ENCODE data around the gene ALPI. TPM values are rescaled to one million over a fixed set of nuclear protein-coding genes. Genes with fewer than 3 reads are reported as not detected.

ALPI gene
- total RNA-seq, 2 experiments from 2014 or later = not detected

- ChIA-PET CTCF (no interaction called here), POLR2A (no interaction called here)
- peak overlapping the region; percentile 45 for H3K4me3 Mint-ChIP-seq
- H3K36me3 ChIP-seq (ENCODE audit: insufficient read depth, low read length) = no peaks in the 10 kb centered on the region
- intact Hi-C loops (cut with DNase I, micrococcal nuclease) = no loop called here
- peak; percentile 68 for ATAC-seq (ENCODE audit: poor library complexity)
- H3K27me3 ChIP-seq (ENCODE audit: control insufficient read depth in 1 of 2, insufficient read depth in 2 of 2, low read length in 2 of 2) = peaks cover 28 to 46% of the 10 kb centered on the region in 2 experiments
- H3K36me3 Mint-ChIP-seq (ENCODE audit: low read depth) = no peaks in the 10 kb centered on the region
- H3K27ac Mint-ChIP-seq = peak overlapping the region; percentile 76
- peaks cover 12% of the 10 kb centered on the region for H3K4me1 ChIP-seq (ENCODE audit: insufficient read depth, low read length)
- peaks cover 0 to 4% of the 10 kb centered on the region in 2 experiments for H3K9me3 ChIP-seq (ENCODE audit: control insufficient read depth in 1 of 2, insufficient read depth in 1 of 2, low read length in 2 of 2)
- H3K9me3 Mint-ChIP-seq = no peaks in the 10 kb centered on the region
- no peak for TF ChIP-seq CTCF (IDR thresholded peaks at IDR 0.05)
- H3K27me3 Mint-ChIP-seq = peaks cover 72% of the 10 kb centered on the region
- no peak overlapping the region for H3K27ac ChIP-seq (ENCODE audit: low read depth in 1 of 2, low read length in 2 of 2)
- H3K4me1 Mint-ChIP-seq (ENCODE audit: low read depth) = peaks cover 13% of the 10 kb centered on the region
- H3K4me3 ChIP-seq (ENCODE audit: low read length) = peak overlapping the region; percentile 20
- DNase-seq = peak in 7 of 14 experiments; percentile 14 to 73 (median 55)
Measured at GRCh38 chr2:232502911-232503808, 47.2 kb downstream of the ALPI start.

- Mint-ChIP-seq H3K27ac (peak overlapping the region; percentile 44), H3K4me1 (ENCODE audit: low read depth) (peaks cover 13% of the 10 kb centered on the region), H3K36me3 (ENCODE audit: low read depth) (no peaks in the 10 kb centered on the region), H3K9me3 (no peaks in the 10 kb centered on the region), H3K4me3 (peak overlapping the region; percentile 30), H3K27me3 (peaks cover 69% of the 10 kb centered on the region)
- Histone ChIP-seq H3K9me3 (ENCODE audit: control insufficient read depth in 1 of 2, insufficient read depth in 1 of 2, low read length in 2 of 2) (peaks cover 0 to 4% of the 10 kb centered on the region in 2 experiments), H3K27ac (ENCODE audit: low read depth in 1 of 2, low read length in 2 of 2) (no peak overlapping the region), H3K27me3 (ENCODE audit: control insufficient read depth in 1 of 2, insufficient read depth in 2 of 2, low read length in 2 of 2) (peaks cover 27 to 46% of the 10 kb centered on the region in 2 experiments), H3K4me1 (ENCODE audit: insufficient read depth, low read length) (peaks cover 12% of the 10 kb centered on the region), H3K36me3 (ENCODE audit: insufficient read depth, low read length) (no peaks in the 10 kb centered on the region), H3K4me3 (ENCODE audit: low read length) (no peak overlapping the region)
- intact Hi-C loops (cut with DNase I, micrococcal nuclease) = no loop called here
- ChIA-PET CTCF (no interaction called here), POLR2A (no interaction called here)
- ATAC-seq (ENCODE audit: poor library complexity) (no peak), DNase-seq (no peak)
- no peak for TF ChIP-seq CTCF (IDR thresholded peaks at IDR 0.05)
Measured at GRCh38 chr2:232503809-232504323, 47.9 kb downstream of the ALPI start.

GRCh38 chr2:232504438-232504837, 48.5 kb downstream of the ALPI start:
- ATAC-seq (ENCODE audit: poor library complexity) = no peak
- no peak for TF ChIP-seq CTCF (IDR thresholded peaks at IDR 0.05)
- Mint-ChIP-seq H3K4me3 (no peak overlapping the region), H3K4me1 (ENCODE audit: low read depth) (peaks cover 13% of the 10 kb centered on the region), H3K36me3 (ENCODE audit: low read depth) (no peaks in the 10 kb centered on the region), H3K27me3 (peaks cover 68% of the 10 kb centered on the region), H3K27ac (peak overlapping the region; percentile 44), H3K9me3 (no peaks in the 10 kb centered on the region)
- Histone ChIP-seq H3K9me3 (ENCODE audit: control insufficient read depth in 1 of 2, insufficient read depth in 1 of 2, low read length in 2 of 2) (peaks cover 0 to 4% of the 10 kb centered on the region in 2 experiments), H3K27ac (ENCODE audit: low read depth in 1 of 2, low read length in 2 of 2) (no peak overlapping the region), H3K4me3 (ENCODE audit: low read length) (no peak overlapping the region), H3K4me1 (ENCODE audit: insufficient read depth, low read length) (peaks cover 12% of the 10 kb centered on the region), H3K36me3 (ENCODE audit: insufficient read depth, low read length) (no peaks in the 10 kb centered on the region), H3K27me3 (ENCODE audit: control insufficient read depth in 1 of 2, insufficient read depth in 2 of 2, low read length in 2 of 2) (peaks cover 25 to 46% of the 10 kb centered on the region in 2 experiments)
- intact Hi-C loops (cut with DNase I, micrococcal nuclease) = no loop called here
- no peak for DNase-seq
- ChIA-PET CTCF (no interaction called here), POLR2A (no interaction called here)

Measured in CD4-positive, alpha-beta T cell (primary cell).